K562 (cell line): ENCODE results near the gene IQCE. TPM values are rescaled to one million over a fixed set of nuclear protein-coding genes. Genes with fewer than 3 reads are reported as not detected.

Experiments
- ATAC-seq: fragments of 200-7000 bp; cut with Tn5 transposase; 3 replicates; pipeline ENCODE4 v1.9.1; 2020; ENCODE audit warnings: moderate library complexity
- BruUV-seq: library from RNA; stranded (reverse); fragments of 400-500 nt; replicated peaks from 2 replicates; lab custom pipeline; 2021; lab: Mats Ljungman, UMichigan
- CTCF ChIA-PET: fragments of 300-600 bp; formaldehyde crosslinking; extraction: SDS; loops from one replicate; lab custom pipeline; 2021; ENCODE audit warnings: low intra/inter-chr PET ratio; lab: Yijun Ruan, JAX
- POLR2A ChIA-PET: fragments of 300-600, 350-650 bp; sonication (Branson Sonifier 250); formaldehyde crosslinking; extraction: SDS; loops from one replicate; lab custom pipeline; 2021; ENCODE audit warnings: antibody characterized with exemption, inconsistent platforms; lab: Yijun Ruan, JAX
- DNase-seq, 4 experiments: peaks; one replicate each; pipeline versions ENCODE4 v3.0.0 to v3.0.0-alpha.2; 2011 to 2018; ENCODE audit warnings: low spot score in 3 of 4, mixed read lengths in 3 of 4; ENCODE audit errors: extremely low read depth in 1 of 4
- FAIRE-seq: peaks from 2 replicates; lab custom pipeline; 2011; peaks lifted over from hg19 to GRCh38; lab: Jason Lieb, UNC
- H2AFZ ChIP-seq: 2 replicates; pipeline ENCODE4 v1.6.0; 2011; ENCODE audit warnings: low read depth, low read length, control low read depth, inconsistent platforms
- H3K27ac ChIP-seq: fragments of 200-600 bp; 3 replicates; pipeline ENCODE4 v1.8.0; 2011; ENCODE audit warnings: low read depth, mild to moderate bottlenecking, control low read depth, inconsistent platforms, low read length, moderate library complexity, mixed read lengths; ENCODE audit errors: extremely low read depth
- H3K27me3 ChIP-seq, 2 experiments: fragments of 300-600 bp in 1 of 2; 2 replicates in 1 of 2; 3 replicates in 1 of 2; pipeline versions ENCODE4 v1.6.0 to v1.8.0; 2011; ENCODE audit warnings: inconsistent platforms in 2 of 2, low read length in 2 of 2, mild to moderate bottlenecking in 1 of 2, mixed read lengths in 1 of 2, moderate library complexity in 1 of 2; ENCODE audit not compliant: control insufficient read depth in 2 of 2, insufficient read depth in 2 of 2
- H3K36me3 ChIP-seq: fragments of 300-600 bp; 3 replicates; pipeline ENCODE4 v1.8.0; 2011; ENCODE audit warnings: mild to moderate bottlenecking, low read length, inconsistent platforms; ENCODE audit not compliant: control insufficient read depth, insufficient read depth
- H3K4me1 ChIP-seq, 2 experiments: fragments of 200-600 bp in 1 of 2; replicated peaks in 1 of 2; 2 replicates in 1 of 2; 3 replicates in 1 of 2; pipeline versions ENCODE4 v1.5.1 to v1.8.0; 2011; ENCODE audit warnings: inconsistent platforms in 2 of 2, low read length in 2 of 2, mild to moderate bottlenecking in 1 of 2, mixed read lengths in 1 of 2, moderate library complexity in 1 of 2; ENCODE audit not compliant: control insufficient read depth in 2 of 2, insufficient read depth in 2 of 2
- H3K4me2 ChIP-seq: 2 replicates; pipeline ENCODE4 v1.6.1; 2011; ENCODE audit warnings: low read length, control low read depth, inconsistent platforms, mixed read lengths; ENCODE audit not compliant: insufficient read depth
- H3K4me3 ChIP-seq: fragments of 200-600 bp; sonication (generic), shearing (Covaris generic); 2 replicates; pipeline ENCODE4 v1.5.1; 2016; ENCODE audit warnings: control low read depth, inconsistent platforms
- H3K79me2 ChIP-seq: fragments of 200-600 bp; 3 replicates; pipeline ENCODE4 v1.8.0; 2011; ENCODE audit warnings: low read length, inconsistent platforms; ENCODE audit not compliant: control insufficient read depth, insufficient read depth
- H3K9ac ChIP-seq, 2 experiments: 2 replicates each; pipeline versions ENCODE4 v1.6.0 to v1.6.1; 2011; ENCODE audit warnings: low read depth in 2 of 2, low read length in 2 of 2, control low read depth in 1 of 2, inconsistent platforms in 1 of 2, mild to moderate bottlenecking in 1 of 2, mixed read lengths in 1 of 2; ENCODE audit not compliant: insufficient read depth in 1 of 2
- H3K9me1 ChIP-seq: one replicate; pipeline ENCODE4 v1.6.0; 2011; ENCODE audit warnings: inconsistent platforms, mild to moderate bottlenecking, low read length, moderate library complexity; ENCODE audit not compliant: control insufficient read depth, insufficient read depth
- H3K9me3 ChIP-seq: replicated peaks from 2 replicates; pipeline ENCODE4 v1.5.1; 2011; ENCODE audit warnings: low read depth, low read length, inconsistent platforms; ENCODE audit not compliant: control insufficient read depth, insufficient read depth
- H4K20me1 ChIP-seq: replicated peaks from 2 replicates; pipeline ENCODE4 v1.6.1; 2011; ENCODE audit warnings: low read length, inconsistent platforms, mixed read lengths; ENCODE audit not compliant: control insufficient read depth, insufficient read depth
- CBX8 ChIP-seq: fragments of 200-600 bp; sonication (generic); IDR thresholded peaks from 2 replicates; pipeline ENCODE4 v1.6.1; 2012; ENCODE audit warnings: borderline replicate concordance, mixed run types, low read depth, mild to moderate bottlenecking, moderate library complexity, mixed read lengths, low read length, control low read depth, inconsistent platforms; ENCODE audit not compliant: poor library complexity, severe bottlenecking; ENCODE audit errors: extremely low read depth
- CHD2 ChIP-seq: IDR thresholded peaks from 2 replicates; pipeline ENCODE4 v1.6.1; 2011; ENCODE audit warnings: low read depth, low read length
- HNRNPL ChIP-seq: fragments of 200-400 bp; formaldehyde crosslinking; IDR thresholded peaks from 2 replicates; pipeline ENCODE4 v1.6.1; 2017; ENCODE audit warnings: low read depth, mild to moderate bottlenecking, low read length
- PBX2 ChIP-seq, 2 experiments: IDR thresholded peaks in 1 of 2; conservative IDR thresholded peaks in 1 of 2; 2 replicates each; pipeline ENCODE4 v1.6.1; 2016; ENCODE audit warnings: low read depth in 2 of 2, mild to moderate bottlenecking in 1 of 2, missing compliant biosample characterization in 1 of 2, missing genetic modification characterization in 1 of 2, moderate library complexity in 1 of 2
- POLR2G ChIP-seq: fragments of 200-400 bp; formaldehyde crosslinking; IDR thresholded peaks from 2 replicates; pipeline ENCODE4 v1.6.1; 2017; ENCODE audit warnings: low read depth, mild to moderate bottlenecking, antibody characterized with exemption, low read length, moderate library complexity
- SMAD1 ChIP-seq: fragments of 150-350 bp; IDR thresholded peaks from 2 replicates; pipeline ENCODE4 v1.6.1; 2014; ENCODE audit warnings: low read length, low read depth; ENCODE audit not compliant: partially characterized antibody
- SP1 ChIP-seq: sonication (generic); formaldehyde crosslinking; IDR thresholded peaks from 2 replicates; pipeline ENCODE4 v1.8.1; 2022; ENCODE audit warnings: mild to moderate bottlenecking, missing genetic modification reagents
- TFAP4 ChIP-seq: sonication (generic); formaldehyde crosslinking; IDR thresholded peaks from 2 replicates; pipeline ENCODE4 v1.8.0; 2022; ENCODE audit warnings: missing genetic modification reagents, mild to moderate bottlenecking, moderate library complexity, borderline replicate concordance
- whole genome bisulfite sequencing: fragments of 100-300 bp; shearing (Covaris generic); methylation state at CpG from one replicate; pipeline ENCODE4 v1.1.6; 2016; ENCODE audit warnings: low coverage, mixed read lengths; ENCODE audit not compliant: insufficient coverage; ENCODE audit errors: missing lambda C conversion rate; 5-methylcytosine and 5-hydroxymethylcytosine counted together
- in situ Hi-C: fragments of 300-500 bp; cut with MboI; formaldehyde crosslinking; loops from 4 replicates; pipeline ENCODE4 v1.15.0; 2018; ENCODE audit warnings: inconsistent platforms, mixed read lengths
- intact Hi-C: fragments of 100-400 bp; cut with micrococcal nuclease; formaldehyde crosslinking; loops from 2 replicates; pipeline ENCODE4 v1.14.2; 2022
- polyA plus RNA-seq, 8 experiments: library from polyadenylated mRNA; depleted of rRNA in 4 of 8; stranded (reverse) in 5 of 8; unstranded in 3 of 8; fragments of >200 nt; fragmentation: Nextera tagmentation in 2 of 8; fragmentation: Illumina TruSeq in 1 of 8; extraction: Ambion mirVana in 2 of 8; extraction: Trizol in 1 of 8; gene quantifications; 2 replicates each; pipeline versions ENCODE4 v1.2.1 to v1.2.3, GENCODE V29; 2011 to 2014; ENCODE audit warnings: inconsistent platforms in 1 of 8, missing spikeins in 1 of 8
- total RNA-seq, 7 experiments: library from RNA; depleted of rRNA in 6 of 7; stranded (reverse); fragments of >200 nt in 6 of 7; fragmentation: Illumina TruSeq in 2 of 7; extraction: Trizol in 2 of 7; gene quantifications; 2 replicates each; pipeline versions ENCODE4 v1.2.1 to v1.2.3, GENCODE V29; 2011 to 2021; ENCODE audit warnings: low replicate concordance in 1 of 7

Gene IQCE
- total and polyA plus RNA-seq, 9 of the 15 experiments (the other 6 are each of a cell fraction or from before 2014, with no cell fraction given), result 0.18 to 8.5 (median 4.2) TPM

- ChIA-PET POLR2A (no interaction called here), CTCF (no interaction called here)
- no peaks in the 10 kb centered on the region for H3K36me3 ChIP-seq
- ATAC-seq (no peak), FAIRE-seq (no peak), DNase-seq (no peak)
- WGBS, result 31% methylated on average over 7 of the region's 9 CpGs
- H3K27me3 ChIP-seq, result no peaks in the 10 kb centered on the region; a peak in 1 of 5 replicates
- no peak overlapping the region for H3K4me3 ChIP-seq
- intact Hi-C loops (no loop called here), in situ Hi-C loops (no loop called here)
- H3K4me1 ChIP-seq, result peaks cover 0 to 84% of the 10 kb centered on the region in 2 experiments; a peak in 3 of 5 replicates
- no peak overlapping the region for H2AFZ ChIP-seq
- no peak overlapping the region for H3K27ac ChIP-seq
- H3K79me2 ChIP-seq, result no peaks in the 10 kb centered on the region
- no peaks in the 10 kb centered on the region for H3K9me3 ChIP-seq
- H3K9me1 ChIP-seq, result no peaks in the 10 kb centered on the region
- no TSS peak for BruUV-seq
- H3K4me2 ChIP-seq, result no peak overlapping the region
- peaks cover 7% of the 10 kb centered on the region; the same call in 1 of the 2 replicates for H4K20me1 ChIP-seq
- no peak for TF ChIP-seq SMAD1
- 0 out of 2 replicates have a peak, but pooled peaks have one; percentile 2 for TF ChIP-seq POLR2G
- H3K9ac ChIP-seq, result no peak overlapping the region; a peak in 1 of 4 replicates
Measured at GRCh38 chr7:2640846-2641316, 82.1 kb downstream of the IQCE start.

- ATAC-seq (no peak), DNase-seq (no peak), FAIRE-seq (no peak)
- ChIA-PET CTCF (no interaction called here), POLR2A (interaction anchor here (1.1 kb wide), 1 partner anchor 8 kb away, joined by 3 read pairs; no protein-coding TSS in a partner anchor)
- H3K4me3 ChIP-seq, result no peak overlapping the region
- peak overlapping the region in 1 of 2 experiments; percentile 45; a peak in 1 of 4 replicates for H3K9ac ChIP-seq
- H3K79me2 ChIP-seq, result no peaks in the 10 kb centered on the region
- no peaks in the 10 kb centered on the region for H3K9me3 ChIP-seq
- in situ Hi-C loops, result no loop called here
- H3K36me3 ChIP-seq, result no peaks in the 10 kb centered on the region
- intact Hi-C loops, result no loop called here
- H3K4me2 ChIP-seq, result no peak overlapping the region
- no peaks in the 10 kb centered on the region for H4K20me1 ChIP-seq
- no TSS peak for BruUV-seq
- H3K27me3 ChIP-seq, result no peaks in the 10 kb centered on the region; a peak in 1 of 5 replicates
- H2AFZ ChIP-seq, result no peak overlapping the region
- peaks cover 0 to 86% of the 10 kb centered on the region in 2 experiments; a peak in 2 of 5 replicates for H3K4me1 ChIP-seq
- 33% methylated on average over 34 of the region's 39 CpGs for WGBS
- no peaks in the 10 kb centered on the region for H3K9me1 ChIP-seq
- H3K27ac ChIP-seq, result no peak overlapping the region
- TF ChIP-seq CBX8 (no peak), TFAP4 (peak; percentile 53; the same call in 1 of the 2 replicates), PBX2 (CRISPR knock-in tag; IDR thresholded peaks at IDR 0.05; ENCODE audit: low read depth) (no peak), PBX2 (tag; conservative IDR thresholded peaks at IDR 0.05; ENCODE audit: low read depth) (no peak), SP1 (no peak), CHD2 (no peak), HNRNPL (no peak)
Measured at GRCh38 chr7:2641406-2642393, 82.9 kb downstream of the IQCE start.
